Measurements from ENCODE around the gene C4BPA. TPM values are rescaled to one million over a fixed set of nuclear protein-coding genes. Genes with fewer than 3 reads are reported as not detected.

Gene C4BPA
- total RNA-seq, 1 donor from 2014 or later = not detected

DNA sequence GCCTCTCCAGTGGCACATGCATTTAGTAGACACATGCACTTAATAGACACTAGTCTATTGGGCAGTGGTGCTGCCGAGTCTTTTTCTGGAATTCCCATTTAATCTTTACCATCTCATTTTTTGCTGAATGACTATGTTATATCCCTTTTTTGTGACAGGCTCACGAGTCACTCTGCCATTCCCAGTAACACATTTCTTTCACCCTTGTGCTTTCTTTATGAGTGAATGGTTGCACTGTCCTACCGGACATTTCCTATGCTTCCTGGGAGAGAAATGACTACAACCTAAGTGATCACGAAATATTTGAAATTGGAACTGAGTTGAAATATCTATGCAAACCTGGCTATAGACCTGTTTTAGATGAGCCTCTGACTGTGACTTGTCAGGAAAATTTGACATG, 70.9 kb downstream of the C4BPA start:
- no peak for DNase-seq
- Histone ChIP-seq H3K27ac (replicated peaks) (no peak overlapping the region), H3K4me1 (no peaks in the 10 kb centered on the region), H3K9me3 (replicated peaks) (no peaks in the 10 kb centered on the region), H3K36me3 (no peaks in the 10 kb centered on the region), H3K4me3 (no peak overlapping the region), H3K27me3 (ENCODE audit: low read depth) (no peaks in the 10 kb centered on the region)
- intact Hi-C loops (cut with micrococcal nuclease) = loop anchor here (10.0 kb wide), 1 partner anchor 230 kb away; no protein-coding TSS in a partner anchor
- TF ChIP-seq, protein P1, sequence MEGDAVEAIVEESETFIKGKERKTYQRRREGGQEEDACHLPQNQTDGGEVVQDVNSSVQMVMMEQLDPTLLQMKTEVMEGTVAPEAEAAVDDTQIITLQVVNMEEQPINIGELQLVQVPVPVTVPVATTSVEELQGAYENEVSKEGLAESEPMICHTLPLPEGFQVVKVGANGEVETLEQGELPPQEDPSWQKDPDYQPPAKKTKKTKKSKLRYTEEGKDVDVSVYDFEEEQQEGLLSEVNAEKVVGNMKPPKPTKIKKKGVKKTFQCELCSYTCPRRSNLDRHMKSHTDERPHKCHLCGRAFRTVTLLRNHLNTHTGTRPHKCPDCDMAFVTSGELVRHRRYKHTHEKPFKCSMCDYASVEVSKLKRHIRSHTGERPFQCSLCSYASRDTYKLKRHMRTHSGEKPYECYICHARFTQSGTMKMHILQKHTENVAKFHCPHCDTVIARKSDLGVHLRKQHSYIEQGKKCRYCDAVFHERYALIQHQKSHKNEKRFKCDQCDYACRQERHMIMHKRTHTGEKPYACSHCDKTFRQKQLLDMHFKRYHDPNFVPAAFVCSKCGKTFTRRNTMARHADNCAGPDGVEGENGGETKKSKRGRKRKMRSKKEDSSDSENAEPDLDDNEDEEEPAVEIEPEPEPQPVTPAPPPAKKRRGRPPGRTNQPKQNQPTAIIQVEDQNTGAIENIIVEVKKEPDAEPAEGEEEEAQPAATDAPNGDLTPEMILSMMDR (IDR thresholded peaks at IDR 0.05; ENCODE audit: borderline replicate concordance) = no peak

- H3K4me1 ChIP-seq = no peaks in the 10 kb centered on the region
- DNase-seq = no peak
- TF ChIP-seq, protein P1 (IDR thresholded peaks at IDR 0.05; ENCODE audit: borderline replicate concordance) = no peak
- no peaks in the 10 kb centered on the region for H3K27me3 ChIP-seq (ENCODE audit: low read depth)
- no peaks in the 10 kb centered on the region for H3K9me3 ChIP-seq (replicated peaks)
- no peaks in the 10 kb centered on the region for H3K36me3 ChIP-seq
- intact Hi-C loops (cut with micrococcal nuclease) = loop anchor here (10.0 kb wide), 1 partner anchor 226 kb away; no protein-coding TSS in a partner anchor
- H3K4me3 ChIP-seq = no peak overlapping the region
- H3K27ac ChIP-seq (replicated peaks) = no peak overlapping the region
Measured at GRCh38 chr1:207179036-207179435, 75.0 kb downstream of the C4BPA start.

DNA sequence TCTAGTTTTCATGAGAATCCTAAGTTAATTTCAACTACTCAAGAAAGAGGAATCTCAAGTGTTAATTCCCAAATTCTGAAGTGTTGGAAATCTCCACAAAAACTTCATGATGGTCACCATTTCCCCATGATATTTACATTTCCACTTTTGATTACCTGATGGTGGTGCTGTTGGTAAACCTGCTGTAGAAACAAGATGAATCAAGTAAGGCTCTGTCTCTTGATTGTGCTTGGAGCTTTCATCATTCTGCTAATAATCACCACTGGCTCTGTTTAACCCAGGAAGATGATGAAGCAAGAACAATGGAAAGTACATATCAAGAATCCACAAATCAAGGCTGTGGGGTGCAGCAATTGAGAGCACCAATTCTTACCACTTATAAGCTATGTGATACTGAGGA, 77.8 kb downstream of the C4BPA start:
- no peaks in the 10 kb centered on the region for H3K36me3 ChIP-seq
- no peak overlapping the region for H3K27ac ChIP-seq (replicated peaks)
- TF ChIP-seq, protein P1 (IDR thresholded peaks at IDR 0.05; ENCODE audit: borderline replicate concordance) = peak; percentile 44
- DNase-seq = no peak
- no peaks in the 10 kb centered on the region for H3K4me1 ChIP-seq
- H3K4me3 ChIP-seq = no peak overlapping the region
- intact Hi-C loops (cut with micrococcal nuclease) = no loop called here
- no peaks in the 10 kb centered on the region for H3K27me3 ChIP-seq (ENCODE audit: low read depth)
- H3K9me3 ChIP-seq (replicated peaks) = no peaks in the 10 kb centered on the region

- DNase-seq = no peak
- TF ChIP-seq, protein P1 (IDR thresholded peaks at IDR 0.05; ENCODE audit: borderline replicate concordance) = no peak
- H3K27ac ChIP-seq (replicated peaks) = no peak overlapping the region
- no peaks in the 10 kb centered on the region for H3K4me1 ChIP-seq
- H3K36me3 ChIP-seq = no peaks in the 10 kb centered on the region
- no peaks in the 10 kb centered on the region for H3K27me3 ChIP-seq (ENCODE audit: low read depth)
- intact Hi-C loops (cut with micrococcal nuclease) = no loop called here
- no peak overlapping the region for H3K4me3 ChIP-seq
- H3K9me3 ChIP-seq (replicated peaks) = no peaks in the 10 kb centered on the region
Measured at GRCh38 chr1:207186503-207186902, 82.5 kb downstream of the C4BPA start.

DNA sequence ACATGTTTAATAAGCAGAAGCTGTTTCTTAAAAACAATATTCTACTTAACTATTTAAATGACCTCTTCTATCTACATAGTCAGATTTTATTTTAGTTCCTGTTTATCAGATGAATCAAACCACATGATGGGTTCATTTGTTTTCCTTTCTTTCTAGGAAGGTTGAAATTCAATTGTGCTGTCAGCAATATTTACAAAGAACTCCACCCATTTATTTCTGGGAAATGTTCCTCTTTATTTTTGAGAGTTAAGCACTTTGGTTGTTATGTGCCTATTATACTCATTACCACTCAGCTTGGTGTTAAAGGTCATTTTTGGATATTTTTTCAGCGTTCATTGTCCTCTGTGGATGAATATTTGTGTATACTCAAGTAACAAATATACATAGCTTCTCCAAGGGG, 84.9 kb downstream of the C4BPA start:
- Histone ChIP-seq H3K9me3 (replicated peaks) (no peaks in the 10 kb centered on the region), H3K27me3 (ENCODE audit: low read depth) (no peaks in the 10 kb centered on the region), H3K4me3 (no peak overlapping the region), H3K4me1 (no peaks in the 10 kb centered on the region), H3K27ac (replicated peaks) (peak overlapping the region; percentile 4), H3K36me3 (no peaks in the 10 kb centered on the region)
- TF ChIP-seq, protein P1 (IDR thresholded peaks at IDR 0.05; ENCODE audit: borderline replicate concordance) = no peak
- DNase-seq = no peak
- intact Hi-C loops (cut with micrococcal nuclease) = no loop called here
